Endothelial cell of umbilical vein (primary cell): Measurements from ENCODE around the gene TNNT3. TPM values are rescaled to one million over a fixed set of nuclear protein-coding genes. Genes with fewer than 3 reads are reported as not detected.
"Not testable (repeated sequence)": the region's sequence is repeated elsewhere in the genome, so short reads cannot be mapped to it uniquely, and the experiment has no call there.

Experiments
- BruUV-seq: library from RNA; stranded (reverse); fragments of 400-500 nt; replicated peaks from 2 replicates; lab custom pipeline; 2021; lab: Mats Ljungman, UMichigan
- CTCF ChIA-PET: fragments of 300-600, 350-600 bp; sonication (Branson Sonifier 250); formaldehyde crosslinking; loops from one replicate; lab custom pipeline; 2021; ENCODE audit warnings: antibody characterized with exemption, inconsistent platforms; lab: Charles Lee
- POLR2A ChIA-PET: fragments of 300-600, 350-600 bp; sonication (Branson Sonifier 250); formaldehyde crosslinking; loops from one replicate; lab custom pipeline; 2021; ENCODE audit warnings: antibody characterized with exemption, inconsistent platforms; lab: Charles Lee
- DNase-seq: peaks from one replicate; pipeline ENCODE4 v3.0.0-alpha.2; 2011; ENCODE audit warnings: low read depth, low spot score
- FAIRE-seq: peaks from 2 replicates; lab custom pipeline; 2011; peaks lifted over from hg19 to GRCh38; lab: Jason Lieb, UNC
- H2AFZ ChIP-seq: 2 replicates; pipeline ENCODE4 v1.6.0; 2012; ENCODE audit warnings: low read depth, low read length, control low read depth, inconsistent platforms
- H3K27ac ChIP-seq: 2 replicates; pipeline ENCODE4 v1.5.1; 2011; ENCODE audit warnings: low read depth, mild to moderate bottlenecking, control low read depth, low read length, moderate library complexity; ENCODE audit not compliant: insufficient read depth
- H3K27me3 ChIP-seq, 2 experiments: 2 replicates each; pipeline versions ENCODE4 v1.6.0 to v1.6.1; 2011; ENCODE audit warnings: low read length in 2 of 2, mixed read lengths in 1 of 2; ENCODE audit not compliant: control insufficient read depth in 2 of 2, insufficient read depth in 2 of 2
- H3K36me3 ChIP-seq, 2 experiments: 2 replicates in 1 of 2; 3 replicates in 1 of 2; pipeline ENCODE4 v1.5.1; 2011; ENCODE audit warnings: low read length in 2 of 2, mild to moderate bottlenecking in 1 of 2, moderate library complexity in 1 of 2; ENCODE audit not compliant: control insufficient read depth in 2 of 2, insufficient read depth in 2 of 2; ENCODE audit errors: extremely low read depth in 1 of 2
- H3K4me1 ChIP-seq: 3 replicates; pipeline ENCODE4 v1.5.1; 2011; ENCODE audit warnings: mild to moderate bottlenecking, low read length; ENCODE audit not compliant: control insufficient read depth, insufficient read depth; ENCODE audit errors: extremely low read depth
- H3K4me2 ChIP-seq: 2 replicates; pipeline ENCODE4 v1.6.1; 2011; ENCODE audit warnings: low read length, control low read depth, mixed read lengths; ENCODE audit not compliant: insufficient read depth
- H3K4me3 ChIP-seq, 3 experiments: fragments of 200-600 bp in 1 of 3; sonication (generic), shearing (Covaris generic) in 1 of 3; replicated peaks in 1 of 3; 2 replicates each; pipeline ENCODE4 v1.5.1; 2011 to 2016; ENCODE audit warnings: control low read depth in 3 of 3, low read length in 3 of 3, mild to moderate bottlenecking in 2 of 3, inconsistent platforms in 1 of 3, low read depth in 1 of 3, moderate library complexity in 1 of 3; ENCODE audit not compliant: insufficient read depth in 1 of 3
- H3K79me2 ChIP-seq: 2 replicates; pipeline ENCODE4 v1.6.0; 2012; ENCODE audit warnings: low read length, inconsistent platforms; ENCODE audit not compliant: control insufficient read depth, insufficient read depth
- H3K9ac ChIP-seq: replicated peaks from 2 replicates; pipeline ENCODE3; 2011; ENCODE audit warnings: low read length, control low read depth; ENCODE audit not compliant: insufficient read depth; ENCODE audit errors: extremely low read depth
- H3K9me1 ChIP-seq: replicated peaks from 3 replicates; pipeline ENCODE4 v1.6.0; 2011; ENCODE audit warnings: mild to moderate bottlenecking, low read length; ENCODE audit not compliant: control insufficient read depth, insufficient read depth; ENCODE audit errors: extremely low read depth
- H3K9me3 ChIP-seq: replicated peaks from 2 replicates; pipeline ENCODE4 v1.5.1; 2012; ENCODE audit warnings: low read length, inconsistent platforms; ENCODE audit not compliant: control insufficient read depth, insufficient read depth
- H4K20me1 ChIP-seq: replicated peaks from 2 replicates; pipeline ENCODE3; 2011; ENCODE audit warnings: mild to moderate bottlenecking, low read length; ENCODE audit not compliant: control insufficient read depth, insufficient read depth; ENCODE audit errors: extremely low read depth
- EZH2 ChIP-seq: IDR thresholded peaks from 2 replicates; pipeline ENCODE4 v1.6.1; 2012; ENCODE audit warnings: borderline replicate concordance, low read depth, mild to moderate bottlenecking, moderate library complexity, low read length, inconsistent platforms; ENCODE audit not compliant: severe bottlenecking
- FOS ChIP-seq: IDR thresholded peaks from 2 replicates; pipeline ENCODE4 v1.6.1; 2011; ENCODE audit warnings: mild to moderate bottlenecking, low read length, moderate library complexity, borderline replicate concordance; ENCODE audit not compliant: insufficient read depth
- GATA2 ChIP-seq: IDR thresholded peaks from 2 replicates; pipeline ENCODE4 v1.7.0; 2011; ENCODE audit warnings: low read depth, mild to moderate bottlenecking, moderate library complexity, mixed read lengths, low read length; ENCODE audit not compliant: insufficient read length, insufficient read depth
- JUN ChIP-seq: IDR thresholded peaks from 2 replicates; pipeline ENCODE4 v1.6.1; 2011; ENCODE audit warnings: borderline replicate concordance, low read depth; ENCODE audit not compliant: insufficient read length, insufficient read depth
- MYC ChIP-seq: IDR thresholded peaks from one replicate; pipeline ENCODE4 v1.6.1; 2011; ENCODE audit warnings: mild to moderate bottlenecking, low read depth, low read length
- POLR2A ChIP-seq: IDR thresholded peaks from 2 replicates; pipeline ENCODE4 v1.6.1; 2012; ENCODE audit warnings: low read depth, mild to moderate bottlenecking, control low read depth, low read length
- POLR2AphosphoS5 ChIP-seq: IDR thresholded peaks from 2 replicates; pipeline ENCODE4 v1.6.1; 2012; ENCODE audit warnings: low read depth, mild to moderate bottlenecking, control low read depth, low read length, moderate library complexity; ENCODE audit not compliant: insufficient read depth
- dilution Hi-C: fragments of 300-500 bp; cut with MboI; formaldehyde crosslinking; loops from one replicate; pipeline ENCODE4 v1.15.0; 2019; ENCODE audit warnings: low sequenced_read_pairs; ENCODE audit not compliant: extremely low pct_ligation_motif_present
- intact Hi-C: fragments of 100-400 bp; cut with micrococcal nuclease; formaldehyde crosslinking; loops from one replicate; pipeline ENCODE4 v1.10.0; 2022
- polyA plus RNA-seq, 4 experiments: library from polyadenylated mRNA; depleted of rRNA in 3 of 4; stranded (reverse) in 3 of 4; unstranded in 1 of 4; fragments of >200 nt; gene quantifications; 2 replicates each; pipeline versions ENCODE4 v1.2.1 to v1.2.3, GENCODE V29; 2011 to 2012; ENCODE audit warnings: missing spikeins in 1 of 4
- total RNA-seq: library from RNA; stranded (reverse); gene quantifications from 2 replicates; pipeline ENCODE4 v1.2.3, GENCODE V29; 2021
- TF ChIP-seq, protein P1 (sequence below), 2 donors: IDR thresholded peaks; 1 replicate in 1 of 2; 2 replicates in 1 of 2; pipeline ENCODE4 v1.5.1; 2011; ENCODE audit warnings: low read length in 2 of 2, mild to moderate bottlenecking in 2 of 2, moderate library complexity in 2 of 2, control low read depth in 1 of 2, inconsistent platforms in 1 of 2, low read depth in 1 of 2; ENCODE audit not compliant: insufficient read depth in 1 of 2; ENCODE audit errors: extremely low read depth in 1 of 2
- TF ChIP-seq, protein P2 (sequence below): IDR thresholded peaks from 2 replicates; pipeline ENCODE4 v1.6.1; 2011; ENCODE audit not compliant: insufficient read depth, insufficient read length

Gene TNNT3
- total and polyA plus RNA-seq, 2 donors (not counting 3 experiments of a cell fraction or from before 2014, with no cell fraction given), result not detected

DNA sequence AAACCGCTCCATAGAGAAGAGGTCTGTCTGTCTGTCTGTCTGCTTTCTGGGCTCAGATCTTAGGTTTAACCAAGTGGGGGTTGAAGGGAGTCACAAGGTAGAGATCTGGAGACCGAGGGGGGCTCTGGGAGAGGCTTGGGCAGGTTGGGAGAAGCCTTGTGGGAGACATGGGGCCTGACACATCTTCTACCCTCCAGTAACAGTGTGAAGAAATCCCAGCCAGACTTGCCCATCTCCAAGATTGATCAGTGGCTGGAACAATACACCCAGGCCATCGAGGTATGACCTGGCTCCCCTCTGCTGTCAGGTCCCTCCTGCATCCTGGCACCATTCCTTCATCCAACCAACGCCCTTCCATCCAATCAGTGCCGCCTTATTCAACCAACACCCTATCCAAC is 35.2 kb upstream of the TNNT3 start:
- H3K79me2 ChIP-seq, result no peaks in the 10 kb centered on the region
- ChIA-PET POLR2A (no interaction called here), CTCF (interaction anchor here (1.0 to 3.7 kb wide), 6 partner anchors 51 to 269 kb away, joined by 3 to 262 read pairs (median 68); partner anchors contain the start of gene MRPL23)
- H3K27me3 ChIP-seq, result no peaks in the 10 kb centered on the region
- FAIRE-seq, result no peak
- no peak overlapping the region for H3K9ac ChIP-seq
- no peaks in the 10 kb centered on the region for H3K4me1 ChIP-seq
- dilution Hi-C loops (no loop called here), intact Hi-C loops (no loop called here)
- no peaks in the 10 kb centered on the region for H3K9me1 ChIP-seq
- no TSS peak for BruUV-seq
- no peak overlapping the region for H3K4me2 ChIP-seq
- no peaks in the 10 kb centered on the region for H4K20me1 ChIP-seq
- no peaks in the 10 kb centered on the region for H3K36me3 ChIP-seq
- DNase-seq, result no peak
- no peak overlapping the region for H3K4me3 ChIP-seq
- H3K9me3 ChIP-seq, result no peaks in the 10 kb centered on the region
- no peak overlapping the region for H2AFZ ChIP-seq
- TF ChIP-seq MYC (no peak), GATA2 (no peak), EZH2 (no peak), POLR2A (no peak), FOS (no peak), JUN (no peak), POLR2AphosphoS5 (no peak)
- TF ChIP-seq, protein P1, sequence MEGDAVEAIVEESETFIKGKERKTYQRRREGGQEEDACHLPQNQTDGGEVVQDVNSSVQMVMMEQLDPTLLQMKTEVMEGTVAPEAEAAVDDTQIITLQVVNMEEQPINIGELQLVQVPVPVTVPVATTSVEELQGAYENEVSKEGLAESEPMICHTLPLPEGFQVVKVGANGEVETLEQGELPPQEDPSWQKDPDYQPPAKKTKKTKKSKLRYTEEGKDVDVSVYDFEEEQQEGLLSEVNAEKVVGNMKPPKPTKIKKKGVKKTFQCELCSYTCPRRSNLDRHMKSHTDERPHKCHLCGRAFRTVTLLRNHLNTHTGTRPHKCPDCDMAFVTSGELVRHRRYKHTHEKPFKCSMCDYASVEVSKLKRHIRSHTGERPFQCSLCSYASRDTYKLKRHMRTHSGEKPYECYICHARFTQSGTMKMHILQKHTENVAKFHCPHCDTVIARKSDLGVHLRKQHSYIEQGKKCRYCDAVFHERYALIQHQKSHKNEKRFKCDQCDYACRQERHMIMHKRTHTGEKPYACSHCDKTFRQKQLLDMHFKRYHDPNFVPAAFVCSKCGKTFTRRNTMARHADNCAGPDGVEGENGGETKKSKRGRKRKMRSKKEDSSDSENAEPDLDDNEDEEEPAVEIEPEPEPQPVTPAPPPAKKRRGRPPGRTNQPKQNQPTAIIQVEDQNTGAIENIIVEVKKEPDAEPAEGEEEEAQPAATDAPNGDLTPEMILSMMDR (IDR thresholded peaks at IDR 0.05; ENCODE audit: extremely low read depth in 1 of 2, insufficient read depth in 1 of 2, low read depth in 1 of 2, low read length in 2 of 2), result no peak
- TF ChIP-seq, protein P2, sequence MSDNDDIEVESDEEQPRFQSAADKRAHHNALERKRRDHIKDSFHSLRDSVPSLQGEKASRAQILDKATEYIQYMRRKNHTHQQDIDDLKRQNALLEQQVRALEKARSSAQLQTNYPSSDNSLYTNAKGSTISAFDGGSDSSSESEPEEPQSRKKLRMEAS, result no peak
- H3K27ac ChIP-seq, result no peak overlapping the region

DNA sequence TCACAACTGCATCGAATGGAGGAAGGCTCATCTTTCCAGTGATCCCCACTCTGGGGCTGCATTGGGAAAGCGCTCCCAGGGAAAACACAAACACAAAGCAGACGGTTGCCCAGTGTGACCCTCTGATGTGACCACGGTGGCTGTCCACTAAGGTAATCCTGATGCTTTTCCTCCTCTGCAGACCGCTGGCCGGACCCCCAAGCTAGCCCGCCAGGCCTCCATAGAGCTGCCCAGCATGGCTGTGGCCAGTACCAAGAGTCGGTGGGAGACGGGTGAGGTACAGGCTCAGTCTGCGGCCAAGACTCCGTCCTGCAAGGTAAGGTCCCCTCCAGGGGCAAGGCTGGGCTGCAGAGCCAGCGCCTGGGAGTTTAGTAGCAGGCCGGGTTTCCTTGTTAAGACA is 33.0 kb upstream of the TNNT3 start:
- H3K4me3 ChIP-seq, H3K9me3 ChIP-seq, intact Hi-C loops, H4K20me1 ChIP-seq, CTCF ChIA-PET, H3K4me2 ChIP-seq, H3K9me1 ChIP-seq, H3K4me1 ChIP-seq, H3K27ac ChIP-seq, FAIRE-seq, H2AFZ ChIP-seq, dilution Hi-C loops, H3K36me3 ChIP-seq, POLR2A ChIA-PET, H3K27me3 ChIP-seq, H3K9ac ChIP-seq, H3K79me2 ChIP-seq, DNase-seq, BruUV-seq: not testable (repeated sequence)
